Transverse colon (tissue), 4 donors: ENCODE measurements around the gene GATA5.

Experiments used
- POLR2AphosphoS5 ChIP-seq, 3 donors: sonication (generic); formaldehyde crosslinking; IDR thresholded peaks; one replicate each; pipeline ENCODE4 v1.6.1; 2016; ENCODE audit warnings: antibody characterized with exemption in 3 of 3
- TF ChIP-seq, protein P1 (sequence below), 5 experiments: fragments of 200-600 bp in 3 of 5; fragments of 450-650 bp in 2 of 5; sonication (generic) in 3 of 5; IDR thresholded peaks; 1 replicate in 2 of 5; 2 replicates in 3 of 5; pipeline ENCODE4 v1.5.1; 2016 to 2017; ENCODE audit warnings: antibody characterized with exemption in 5 of 5, inconsistent platforms in 3 of 5, mild to moderate bottlenecking in 2 of 5, moderate library complexity in 1 of 5

- TF ChIP-seq, protein P1, sequence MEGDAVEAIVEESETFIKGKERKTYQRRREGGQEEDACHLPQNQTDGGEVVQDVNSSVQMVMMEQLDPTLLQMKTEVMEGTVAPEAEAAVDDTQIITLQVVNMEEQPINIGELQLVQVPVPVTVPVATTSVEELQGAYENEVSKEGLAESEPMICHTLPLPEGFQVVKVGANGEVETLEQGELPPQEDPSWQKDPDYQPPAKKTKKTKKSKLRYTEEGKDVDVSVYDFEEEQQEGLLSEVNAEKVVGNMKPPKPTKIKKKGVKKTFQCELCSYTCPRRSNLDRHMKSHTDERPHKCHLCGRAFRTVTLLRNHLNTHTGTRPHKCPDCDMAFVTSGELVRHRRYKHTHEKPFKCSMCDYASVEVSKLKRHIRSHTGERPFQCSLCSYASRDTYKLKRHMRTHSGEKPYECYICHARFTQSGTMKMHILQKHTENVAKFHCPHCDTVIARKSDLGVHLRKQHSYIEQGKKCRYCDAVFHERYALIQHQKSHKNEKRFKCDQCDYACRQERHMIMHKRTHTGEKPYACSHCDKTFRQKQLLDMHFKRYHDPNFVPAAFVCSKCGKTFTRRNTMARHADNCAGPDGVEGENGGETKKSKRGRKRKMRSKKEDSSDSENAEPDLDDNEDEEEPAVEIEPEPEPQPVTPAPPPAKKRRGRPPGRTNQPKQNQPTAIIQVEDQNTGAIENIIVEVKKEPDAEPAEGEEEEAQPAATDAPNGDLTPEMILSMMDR (IDR thresholded peaks at IDR 0.05), result no peak
- TF ChIP-seq POLR2AphosphoS5 (IDR thresholded peaks at IDR 0.05), result no peak
Measured at GRCh38 chr20:62464425-62464770, 11.4 kb downstream of the GATA5 start.
